ENCODE measurements around the gene GDPD4.

The GDPD4 gene

GRCh38 chr11:77211594-77212251 is 89.8 kb downstream of the GDPD4 start:
- DNase-seq (ENCODE audit: low read depth): no peak
- TF ChIP-seq, protein P1, sequence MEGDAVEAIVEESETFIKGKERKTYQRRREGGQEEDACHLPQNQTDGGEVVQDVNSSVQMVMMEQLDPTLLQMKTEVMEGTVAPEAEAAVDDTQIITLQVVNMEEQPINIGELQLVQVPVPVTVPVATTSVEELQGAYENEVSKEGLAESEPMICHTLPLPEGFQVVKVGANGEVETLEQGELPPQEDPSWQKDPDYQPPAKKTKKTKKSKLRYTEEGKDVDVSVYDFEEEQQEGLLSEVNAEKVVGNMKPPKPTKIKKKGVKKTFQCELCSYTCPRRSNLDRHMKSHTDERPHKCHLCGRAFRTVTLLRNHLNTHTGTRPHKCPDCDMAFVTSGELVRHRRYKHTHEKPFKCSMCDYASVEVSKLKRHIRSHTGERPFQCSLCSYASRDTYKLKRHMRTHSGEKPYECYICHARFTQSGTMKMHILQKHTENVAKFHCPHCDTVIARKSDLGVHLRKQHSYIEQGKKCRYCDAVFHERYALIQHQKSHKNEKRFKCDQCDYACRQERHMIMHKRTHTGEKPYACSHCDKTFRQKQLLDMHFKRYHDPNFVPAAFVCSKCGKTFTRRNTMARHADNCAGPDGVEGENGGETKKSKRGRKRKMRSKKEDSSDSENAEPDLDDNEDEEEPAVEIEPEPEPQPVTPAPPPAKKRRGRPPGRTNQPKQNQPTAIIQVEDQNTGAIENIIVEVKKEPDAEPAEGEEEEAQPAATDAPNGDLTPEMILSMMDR (conservative IDR thresholded peaks at IDR 0.05; ENCODE audit: low read depth, low read length): no peak
- H3K4me3 ChIP-seq (ENCODE audit: low read length): no peak overlapping the region

DNA sequence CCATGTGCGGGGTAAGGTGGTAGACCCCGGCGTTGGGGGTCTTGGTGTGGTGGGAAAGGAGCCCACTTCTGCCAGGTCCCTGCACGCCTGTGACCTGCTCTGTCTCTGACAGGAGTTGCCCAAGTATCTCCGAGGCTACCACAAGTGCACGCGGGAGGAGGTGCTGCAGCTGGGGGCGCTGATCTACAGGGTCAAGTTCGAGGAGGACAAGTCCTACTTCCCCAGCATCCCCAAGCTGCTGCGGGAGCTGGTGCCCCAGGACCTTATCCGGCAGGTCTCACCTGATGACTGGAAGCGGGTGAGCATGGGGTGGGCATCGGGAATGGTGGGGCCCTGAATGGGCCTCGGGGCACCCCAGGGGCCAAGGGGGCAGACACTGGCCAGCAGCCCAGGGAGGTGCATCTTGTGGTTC is 90.4 kb downstream of the GDPD4 start:
- TF ChIP-seq, protein P1 (conservative IDR thresholded peaks at IDR 0.05; ENCODE audit: low read depth, low read length): no peak
- H3K4me3 ChIP-seq (ENCODE audit: low read length): no peak overlapping the region
- DNase-seq (ENCODE audit: low read depth): no peak

DNA sequence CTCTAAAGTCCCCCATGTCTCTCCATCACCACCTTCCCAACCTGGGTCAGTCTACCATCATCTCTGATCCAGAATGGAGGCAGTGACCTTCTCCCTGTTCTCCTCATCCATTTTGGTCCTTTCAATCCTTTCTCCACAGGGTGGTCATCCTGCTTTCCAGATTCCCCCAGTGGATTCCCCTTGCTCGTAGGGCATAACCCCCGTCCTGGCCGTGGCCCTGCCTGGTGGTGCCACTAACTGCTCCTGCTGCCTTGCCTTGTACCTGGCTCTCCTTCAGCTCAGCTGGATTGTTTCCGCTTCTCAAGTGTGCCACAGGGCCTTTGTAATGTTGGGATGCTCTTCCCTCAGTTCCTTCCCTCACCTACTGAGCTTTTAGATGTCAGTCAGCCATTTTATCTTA is 91.8 kb downstream of the GDPD4 start:
- no peak overlapping the region for H3K4me3 ChIP-seq (ENCODE audit: low read length)
- no peak for DNase-seq (ENCODE audit: low read depth)
- TF ChIP-seq, protein P1 (conservative IDR thresholded peaks at IDR 0.05; ENCODE audit: low read depth, low read length): no peak

DNA sequence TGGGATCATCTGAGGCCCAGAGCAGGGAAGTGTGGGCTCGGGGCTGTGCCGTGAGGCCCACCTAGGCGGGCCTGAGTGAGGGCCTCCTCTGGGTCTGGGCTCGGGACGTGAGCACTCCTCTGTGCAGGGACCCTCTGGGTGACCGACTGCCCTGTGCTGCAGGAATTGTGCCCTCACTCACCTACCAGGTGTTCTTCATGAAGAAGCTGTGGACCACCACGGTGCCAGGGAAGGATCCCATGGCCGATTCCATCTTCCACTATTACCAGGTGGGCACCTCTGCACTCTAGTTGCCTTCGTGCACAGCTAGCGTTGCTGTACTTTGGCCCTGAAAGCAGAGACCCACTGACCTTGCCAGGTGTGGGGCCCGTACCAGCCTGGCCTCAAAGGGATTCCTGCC is 93.0 kb downstream of the GDPD4 start:
- no peak for DNase-seq (ENCODE audit: low read depth)
- TF ChIP-seq, protein P1 (conservative IDR thresholded peaks at IDR 0.05; ENCODE audit: low read depth, low read length): no peak
- no peak overlapping the region for H3K4me3 ChIP-seq (ENCODE audit: low read length)

DNA sequence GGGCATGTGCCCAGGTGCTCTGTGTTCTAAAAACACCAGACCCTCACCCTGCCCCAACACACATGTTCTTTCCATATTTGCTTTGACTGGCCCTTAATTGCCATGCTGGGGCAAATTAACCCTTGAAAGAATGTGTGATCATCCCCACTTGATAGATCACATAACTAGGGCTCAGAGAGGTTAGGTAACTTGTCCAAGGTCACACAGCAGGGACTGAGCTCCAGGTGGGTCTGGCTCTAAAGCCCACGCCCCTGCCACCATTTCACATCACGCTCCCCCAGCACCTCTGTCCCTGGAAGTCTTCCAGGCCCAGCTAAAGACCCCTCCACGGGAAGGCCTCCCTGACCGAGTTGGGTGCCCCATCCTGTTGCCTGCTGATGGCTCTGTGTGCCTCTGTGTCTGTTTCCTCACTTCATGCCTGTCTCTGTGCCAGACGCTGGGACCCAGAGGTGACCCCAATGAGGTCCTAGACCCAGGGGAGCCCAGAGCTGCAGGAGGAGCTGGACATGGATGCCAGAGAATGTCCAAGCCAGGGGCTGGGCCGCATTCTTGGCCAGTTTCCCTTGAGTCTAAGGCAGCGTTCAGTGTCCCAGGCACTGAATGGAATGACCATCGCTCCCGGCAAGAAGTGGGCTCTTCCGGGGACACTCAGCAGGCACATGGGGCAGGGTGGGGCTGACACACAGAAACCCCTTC is 93.7 kb downstream of the GDPD4 start:
- H3K4me3 ChIP-seq (ENCODE audit: low read length): no peak overlapping the region
- TF ChIP-seq, protein P1 (conservative IDR thresholded peaks at IDR 0.05; ENCODE audit: low read depth, low read length): no peak
- DNase-seq (ENCODE audit: low read depth): no peak

DNA sequence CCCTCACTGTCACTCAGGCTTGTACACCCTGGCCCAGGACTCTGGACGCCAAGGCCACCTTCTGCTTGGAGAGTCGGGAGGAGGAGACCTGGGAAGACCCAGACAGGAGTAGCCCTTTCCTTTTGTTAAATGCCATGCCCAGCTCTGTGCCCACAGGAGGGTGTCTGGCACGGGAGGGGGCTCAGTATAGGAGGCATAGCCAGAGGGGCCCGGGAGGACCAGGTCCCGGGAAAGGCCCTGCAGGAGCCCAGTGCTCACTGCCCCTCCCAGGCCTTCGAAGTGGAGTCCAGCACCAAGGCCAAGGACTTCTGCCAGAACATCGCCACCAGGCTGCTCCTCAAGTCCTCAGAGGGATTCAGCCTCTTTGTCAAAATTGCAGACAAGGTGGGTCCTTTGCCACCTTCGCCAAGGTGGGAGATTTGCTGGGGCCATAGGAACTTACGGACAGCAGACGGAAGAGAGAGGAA is 94.4 kb downstream of the GDPD4 start:
- no peak overlapping the region for H3K4me3 ChIP-seq (ENCODE audit: low read length)
- no peak for DNase-seq (ENCODE audit: low read depth)
- TF ChIP-seq, protein P1 (conservative IDR thresholded peaks at IDR 0.05; ENCODE audit: low read depth, low read length): no peak

Measured in retinal pigment epithelial cell (primary cell).